ENCODE data around the gene ZFYVE9.

GRCh38 chr1:52365746-52366516 lies 224.0 kb downstream of the ZFYVE9 start, which contains the start of gene CC2D1B:
- TF ChIP-seq POLR2A (IDR thresholded peaks at IDR 0.05) (peak; percentile 96), CTCF (IDR thresholded peaks at IDR 0.05) (peak in 4 of 5 experiments; percentile 33 to 79 (median 40))

Measured in transverse colon (tissue), 3 donors.